ENCODE data around the gene UNC13A.
"Not testable (repeated sequence)": the region's sequence is repeated elsewhere in the genome, so short reads cannot be mapped to it uniquely, and the experiment has no call there.

UNC13A gene

DNA sequence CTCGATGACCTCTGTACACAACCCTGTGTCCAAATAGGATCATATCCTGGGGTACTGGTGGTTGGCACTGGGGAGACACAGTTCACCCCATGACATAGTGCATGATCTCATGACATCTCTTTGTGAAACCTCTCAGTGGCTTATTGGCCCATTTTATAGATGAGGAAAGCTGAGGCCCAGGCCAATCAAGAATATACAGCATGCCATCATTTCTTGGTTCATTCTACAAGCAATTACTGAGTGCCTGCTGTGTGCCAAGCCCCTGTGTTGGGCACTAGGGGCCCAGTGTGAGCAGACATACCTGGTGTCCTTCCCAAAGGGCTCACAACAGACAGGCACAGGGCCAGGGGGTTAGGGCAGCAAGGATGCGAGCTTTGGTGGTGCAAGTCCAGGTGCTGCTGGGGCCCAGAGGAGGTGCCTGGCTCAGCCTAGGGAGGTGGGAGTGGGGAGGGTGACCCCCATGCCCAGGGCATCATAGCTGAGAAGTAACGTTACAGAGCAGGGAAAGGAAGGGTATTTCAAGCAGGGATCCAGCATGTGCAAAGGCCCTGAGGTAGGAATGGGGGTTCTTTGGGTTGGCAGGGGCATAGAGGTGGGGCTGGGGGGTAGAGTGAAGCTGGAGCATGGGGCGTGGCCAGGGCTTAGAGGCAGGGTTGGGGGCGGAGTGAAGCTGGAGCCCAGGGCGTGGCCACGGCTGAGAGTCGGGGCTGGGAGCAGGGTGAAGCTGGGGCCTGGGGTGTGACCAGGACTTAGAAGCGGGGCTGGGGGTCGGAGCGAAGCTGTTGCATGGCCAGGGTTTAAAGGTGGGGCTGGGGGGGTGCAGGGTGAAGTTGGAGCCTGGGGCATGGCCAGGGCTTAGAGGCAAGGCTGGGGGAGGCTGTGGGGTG is 112.0 kb downstream of the UNC13A start:
- no peak overlapping the region for H3K27ac ChIP-seq
- TF ChIP-seq, protein P1, sequence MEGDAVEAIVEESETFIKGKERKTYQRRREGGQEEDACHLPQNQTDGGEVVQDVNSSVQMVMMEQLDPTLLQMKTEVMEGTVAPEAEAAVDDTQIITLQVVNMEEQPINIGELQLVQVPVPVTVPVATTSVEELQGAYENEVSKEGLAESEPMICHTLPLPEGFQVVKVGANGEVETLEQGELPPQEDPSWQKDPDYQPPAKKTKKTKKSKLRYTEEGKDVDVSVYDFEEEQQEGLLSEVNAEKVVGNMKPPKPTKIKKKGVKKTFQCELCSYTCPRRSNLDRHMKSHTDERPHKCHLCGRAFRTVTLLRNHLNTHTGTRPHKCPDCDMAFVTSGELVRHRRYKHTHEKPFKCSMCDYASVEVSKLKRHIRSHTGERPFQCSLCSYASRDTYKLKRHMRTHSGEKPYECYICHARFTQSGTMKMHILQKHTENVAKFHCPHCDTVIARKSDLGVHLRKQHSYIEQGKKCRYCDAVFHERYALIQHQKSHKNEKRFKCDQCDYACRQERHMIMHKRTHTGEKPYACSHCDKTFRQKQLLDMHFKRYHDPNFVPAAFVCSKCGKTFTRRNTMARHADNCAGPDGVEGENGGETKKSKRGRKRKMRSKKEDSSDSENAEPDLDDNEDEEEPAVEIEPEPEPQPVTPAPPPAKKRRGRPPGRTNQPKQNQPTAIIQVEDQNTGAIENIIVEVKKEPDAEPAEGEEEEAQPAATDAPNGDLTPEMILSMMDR (conservative IDR thresholded peaks at IDR 0.05): no peak
- no peak for TF ChIP-seq ZFX (IDR thresholded peaks at IDR 0.05)

DNA sequence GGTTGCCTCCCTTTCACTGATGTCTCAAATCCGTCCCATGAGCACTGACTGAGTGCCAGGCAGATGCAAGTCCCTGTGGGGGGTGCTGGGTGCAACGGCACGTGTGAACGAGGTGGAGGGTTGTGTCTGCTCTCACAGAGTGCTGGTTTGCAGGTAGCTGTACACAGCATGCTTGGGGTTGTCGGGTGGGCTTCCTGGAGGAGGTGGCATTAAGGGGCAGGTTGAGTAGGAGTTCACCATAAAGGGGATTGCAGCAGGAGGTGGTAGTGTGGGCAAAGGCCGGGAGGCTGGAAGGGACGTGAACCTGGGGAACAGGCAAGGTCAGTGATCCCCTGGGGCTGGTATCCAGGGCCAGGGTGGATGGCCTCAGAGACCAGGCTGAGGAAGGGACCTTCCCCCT is 115.5 kb downstream of the UNC13A start:
- TF ChIP-seq ZFX (IDR thresholded peaks at IDR 0.05): no peak
- TF ChIP-seq, protein P1 (conservative IDR thresholded peaks at IDR 0.05): no peak
- H3K27ac ChIP-seq: no peak overlapping the region

DNA sequence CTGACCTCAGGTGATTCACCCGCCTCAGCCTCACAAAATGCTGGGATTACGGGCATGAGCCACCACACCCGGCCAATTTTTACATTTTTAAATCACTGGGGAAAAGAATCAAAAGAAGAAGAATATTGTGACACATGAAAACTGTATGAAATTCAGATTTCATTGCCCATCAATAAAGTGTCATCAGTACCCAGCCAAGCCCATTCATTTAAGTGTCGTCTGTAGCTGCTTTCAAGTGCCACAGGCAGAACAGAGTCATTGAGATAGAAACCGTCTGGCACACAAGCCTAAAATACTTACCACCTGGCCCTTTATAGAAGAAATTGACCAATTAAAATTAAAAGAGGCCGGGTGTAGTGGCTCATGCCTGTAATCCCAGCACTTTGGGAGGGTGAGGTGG is 117.4 kb downstream of the UNC13A start:
- no peak overlapping the region for H3K27ac ChIP-seq
- TF ChIP-seq ZFX (IDR thresholded peaks at IDR 0.05): no peak
- TF ChIP-seq, protein P1 (conservative IDR thresholded peaks at IDR 0.05): no peak

DNA sequence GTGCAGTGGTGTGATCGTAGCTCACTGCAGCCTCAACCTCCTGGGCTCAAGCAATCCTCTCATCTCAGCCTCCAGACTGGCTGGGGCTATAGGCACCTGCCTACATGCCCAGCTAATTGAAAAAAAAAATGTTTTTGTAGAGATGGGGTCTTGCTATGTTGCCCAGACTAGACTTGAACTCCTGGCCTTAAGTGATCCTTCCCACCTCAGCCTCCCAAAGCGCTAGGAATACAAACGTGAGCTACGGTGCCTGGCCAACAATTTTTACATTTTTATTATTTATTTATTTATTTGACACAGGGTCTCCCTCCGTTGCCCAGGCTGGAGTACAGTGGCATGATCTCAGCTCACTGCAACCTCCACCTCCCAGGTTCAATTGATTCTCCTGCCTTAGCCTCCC is 117.9 kb downstream of the UNC13A start:
- H3K27ac ChIP-seq: not testable (repeated sequence)

DNA sequence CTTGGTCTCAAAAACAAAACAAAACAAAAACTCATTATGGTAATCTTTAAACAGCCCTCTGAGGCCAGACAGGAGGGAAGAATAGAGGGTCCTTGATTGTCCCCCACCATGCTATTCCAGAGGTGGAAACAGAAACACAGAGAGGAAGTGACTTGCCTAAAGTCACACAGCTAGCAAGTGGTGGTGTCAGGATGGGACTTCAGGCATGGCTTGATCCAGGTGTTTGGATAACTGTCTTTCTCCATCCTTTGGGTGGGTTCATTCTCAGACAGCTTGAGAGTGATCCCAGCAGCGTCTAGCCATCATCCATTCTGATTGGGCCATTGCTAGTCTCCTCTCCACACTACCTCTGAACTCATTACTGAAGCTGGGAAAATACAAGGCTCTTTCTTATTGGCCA is 120.2 kb downstream of the UNC13A start:
- TF ChIP-seq ZFX (IDR thresholded peaks at IDR 0.05): no peak
- TF ChIP-seq, protein P1 (conservative IDR thresholded peaks at IDR 0.05): no peak
- no peak overlapping the region for H3K27ac ChIP-seq

DNA sequence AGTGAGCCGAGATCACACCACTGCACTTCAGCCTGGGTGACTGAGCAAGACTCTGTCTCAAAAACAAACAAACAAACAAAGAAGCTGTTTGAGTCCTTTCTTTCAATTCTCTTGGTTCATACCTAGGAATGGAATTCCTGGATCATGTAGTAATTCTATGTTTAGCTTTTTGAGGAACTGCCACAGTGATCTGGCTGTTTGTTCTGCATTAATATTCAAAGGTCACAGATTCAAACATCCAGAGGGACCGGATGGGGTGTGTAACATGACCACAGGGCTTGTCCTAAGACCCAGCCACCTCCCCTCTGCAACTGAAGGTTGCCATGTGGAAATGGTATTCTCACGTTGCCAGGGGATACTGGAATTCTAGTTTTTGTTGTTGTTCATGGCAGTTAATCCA is 122.5 kb downstream of the UNC13A start:
- TF ChIP-seq, protein P1 (conservative IDR thresholded peaks at IDR 0.05): no peak
- no peak for TF ChIP-seq ZFX (IDR thresholded peaks at IDR 0.05)
- H3K27ac ChIP-seq: no peak overlapping the region

DNA sequence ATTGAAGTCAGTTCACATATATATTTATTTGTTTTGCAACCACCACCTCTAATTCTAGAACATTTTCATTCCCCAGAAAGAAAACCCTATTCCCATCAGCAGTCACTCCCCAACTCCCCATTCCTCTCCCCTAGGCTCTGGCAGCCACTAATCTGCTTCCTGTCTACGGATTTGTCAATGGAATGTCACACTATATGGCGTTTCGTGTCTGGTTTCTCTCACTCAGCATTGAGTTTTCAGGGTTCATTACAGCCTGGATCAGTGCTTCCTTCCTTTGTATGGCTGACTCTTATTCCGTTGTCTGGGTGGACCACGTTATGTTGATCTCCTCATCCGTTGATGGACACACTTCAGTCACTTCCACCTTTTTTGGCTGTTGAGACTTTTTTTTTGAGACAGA is 123.4 kb downstream of the UNC13A start:
- no peak overlapping the region for H3K27ac ChIP-seq
- TF ChIP-seq, protein P1 (conservative IDR thresholded peaks at IDR 0.05): no peak
- TF ChIP-seq ZFX (IDR thresholded peaks at IDR 0.05): no peak

DNA sequence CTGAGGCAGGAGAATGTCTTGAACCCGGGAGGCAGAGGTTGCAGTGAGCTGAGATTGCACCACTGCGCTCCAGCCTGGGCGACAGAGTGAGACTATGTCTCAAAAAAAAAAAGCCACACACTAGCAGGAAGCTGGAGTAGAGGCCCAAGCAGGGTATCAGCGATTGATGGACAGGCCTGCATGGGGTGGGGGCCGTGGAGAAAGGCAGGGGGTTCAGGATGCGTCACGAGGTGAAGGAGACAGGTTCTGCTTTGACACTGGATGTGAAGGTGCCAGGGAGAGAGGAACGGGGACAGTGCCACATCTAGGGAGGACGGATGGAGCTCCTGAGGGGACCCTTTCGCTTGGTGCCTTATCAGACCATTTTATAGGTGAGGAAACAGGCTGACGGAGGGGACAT is 125.6 kb downstream of the UNC13A start:
- TF ChIP-seq, protein P1 (conservative IDR thresholded peaks at IDR 0.05): no peak
- TF ChIP-seq ZFX (IDR thresholded peaks at IDR 0.05): no peak
- no peak overlapping the region for H3K27ac ChIP-seq
